SK-N-MC (cell line): ENCODE results near the gene PDE11A.

Source experiments
- EZH2 ChIP-seq: fragments of 200-600 bp; sonication (generic); IDR thresholded peaks from one replicate; pipeline ENCODE4 v1.6.1; 2017; ENCODE audit warnings: antibody characterized with exemption
- FOXP2 ChIP-seq: optimal IDR thresholded peaks from 2 replicates; pipeline ENCODE3; 2011; ENCODE audit warnings: mild to moderate bottlenecking, moderate library complexity; ENCODE audit not compliant: insufficient read depth; ENCODE audit errors: extremely low read length, control extremely low read depth
- POLR2AphosphoS5 ChIP-seq: IDR thresholded peaks from 2 replicates; pipeline ENCODE4 v1.6.1; 2012; ENCODE audit warnings: mild to moderate bottlenecking, low read depth, low read length, borderline replicate concordance

DNA sequence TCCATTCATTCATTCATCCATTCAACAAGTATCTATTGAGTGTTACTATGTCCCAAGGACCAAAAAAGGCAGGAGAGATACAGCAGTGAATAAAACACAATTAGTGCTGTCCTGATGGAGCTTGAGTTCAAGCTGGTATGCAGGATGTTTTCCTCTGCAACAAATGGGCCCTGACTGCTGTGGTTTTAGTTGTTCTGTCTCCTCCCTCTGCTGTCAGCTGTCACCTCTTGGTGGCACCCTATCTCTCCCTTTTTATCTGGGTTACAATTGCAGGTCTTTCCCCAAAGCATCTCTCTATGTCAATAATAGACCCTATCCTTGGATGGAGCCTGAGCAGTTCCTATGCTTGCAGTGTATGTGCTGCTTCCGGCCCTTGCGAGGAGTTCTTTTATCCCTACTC, 304.8 kb downstream of the PDE11A start:
- TF ChIP-seq POLR2AphosphoS5 (no peak), EZH2 (no peak), FOXP2 (no peak)
